Measurements from ENCODE around the gene RNU5D-1.
"Not testable (repeated sequence)": the region's sequence is repeated elsewhere in the genome, so short reads cannot be mapped to it uniquely, and the experiment has no call there.

The RNU5D-1 gene

DNA sequence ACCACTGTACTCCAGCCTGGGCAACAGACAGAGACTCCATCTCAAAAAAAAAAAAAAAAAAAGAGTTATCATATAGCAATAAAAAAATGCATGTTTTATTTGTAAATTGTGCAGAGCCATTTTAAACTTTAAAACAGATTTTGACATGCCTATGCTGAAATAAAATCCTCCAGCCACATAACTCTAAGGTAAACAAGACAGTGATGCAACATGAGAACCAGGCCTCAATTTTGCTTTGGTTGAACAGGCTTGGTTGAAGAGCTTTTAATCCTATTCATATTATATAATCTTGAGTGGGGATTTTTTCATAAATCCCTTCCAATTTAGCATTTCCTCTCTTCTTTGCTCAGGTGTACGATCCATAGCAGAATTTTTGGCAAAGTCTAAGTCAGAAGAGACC is 30.4 kb downstream of the RNU5D-1 start:
- no peak for DNase-seq (ENCODE audit: low read depth in 2 of 2, low spot score in 1 of 2)

DNA sequence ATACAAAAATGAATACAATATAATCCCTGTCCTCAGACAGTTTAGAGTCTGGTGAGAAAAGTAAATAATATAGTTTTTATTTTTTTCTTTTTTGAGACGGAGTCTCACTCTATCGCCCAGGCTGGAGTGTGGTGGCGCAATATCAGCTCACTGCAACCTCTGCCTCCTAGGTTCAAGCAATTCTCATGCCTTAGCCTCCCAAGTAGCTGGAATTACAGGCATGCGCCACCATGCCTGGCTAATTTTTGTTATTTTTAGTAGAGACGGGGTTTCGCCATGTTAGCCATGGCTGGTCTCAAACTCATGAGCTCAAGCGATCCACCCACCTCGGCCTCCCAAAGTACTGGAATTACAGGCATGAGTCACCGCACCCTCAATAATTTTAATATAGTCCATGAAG is 31.6 kb downstream of the RNU5D-1 start:
- not testable (repeated sequence) for DNase-seq (ENCODE audit: low read depth in 2 of 2, low spot score in 1 of 2)

DNA sequence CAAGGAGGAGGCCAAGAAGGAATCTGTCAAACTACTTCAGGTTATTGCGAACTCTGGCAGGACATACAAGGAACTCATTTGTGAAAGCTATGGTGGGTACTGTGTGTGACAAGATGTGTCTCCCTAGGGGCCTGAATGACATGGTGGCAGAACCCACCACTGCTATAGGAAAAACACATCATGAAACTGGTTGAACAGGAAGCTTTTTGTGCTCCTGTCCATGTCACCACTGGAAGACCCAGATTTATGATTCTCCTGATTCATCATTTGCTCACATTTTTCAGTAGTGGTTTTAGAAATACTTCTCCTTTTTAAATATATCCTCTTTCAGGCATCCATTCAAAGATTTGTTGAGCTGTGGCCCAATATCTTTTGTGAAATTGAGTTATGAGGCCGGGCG is 32.8 kb downstream of the RNU5D-1 start:
- no peak for DNase-seq (ENCODE audit: low read depth in 2 of 2, low spot score in 1 of 2)

DNA sequence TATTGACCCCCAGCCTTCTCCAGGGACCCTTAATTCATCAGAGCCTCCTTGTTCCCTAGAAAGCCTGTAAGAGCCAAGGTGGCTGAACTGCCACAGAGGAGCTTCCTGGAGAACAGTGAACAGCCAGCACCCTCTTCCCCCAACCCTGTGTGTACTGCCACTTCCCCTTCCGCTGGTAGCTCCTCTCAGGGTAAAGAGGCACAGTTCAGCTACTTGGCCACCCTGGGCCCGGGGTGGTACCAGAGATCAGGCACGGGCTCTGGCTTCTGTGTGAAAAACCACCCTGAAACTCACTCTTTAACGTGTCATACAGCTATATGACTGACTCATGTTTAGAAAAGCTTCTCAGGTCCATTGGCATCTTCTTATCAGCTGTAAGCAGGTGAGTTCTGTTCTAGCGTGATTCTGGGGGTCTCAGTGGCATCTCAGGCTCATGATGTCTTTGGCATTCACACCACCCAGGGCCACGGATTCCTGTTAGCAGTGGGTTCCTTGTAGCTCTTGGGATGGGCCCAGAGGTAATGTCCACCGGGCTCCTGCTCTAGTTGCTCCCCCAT is 34.1 kb downstream of the RNU5D-1 start:
- no peak for DNase-seq (ENCODE audit: low read depth in 2 of 2, low spot score in 1 of 2)

DNA sequence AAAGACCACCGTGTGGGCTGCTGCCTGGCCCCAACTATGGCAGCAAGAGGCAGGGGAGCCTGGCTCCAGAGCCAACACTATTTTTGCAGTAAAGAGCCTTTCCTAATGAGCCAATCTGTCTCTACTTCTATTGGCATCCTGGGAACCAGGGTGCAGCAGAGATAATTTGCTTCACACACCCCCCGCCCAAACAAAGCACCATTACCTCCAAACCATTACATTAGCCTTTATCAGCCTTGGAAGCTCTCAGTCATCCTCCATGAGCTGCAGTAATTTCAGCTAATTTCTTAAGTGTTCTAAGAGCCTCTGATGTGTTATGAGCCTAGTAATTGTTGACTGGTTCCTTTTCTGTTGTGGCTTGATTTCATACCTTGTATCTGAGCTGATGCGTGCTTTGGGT is 34.9 kb downstream of the RNU5D-1 start:
- no peak for DNase-seq (ENCODE audit: low read depth in 2 of 2, low spot score in 1 of 2)

DNA sequence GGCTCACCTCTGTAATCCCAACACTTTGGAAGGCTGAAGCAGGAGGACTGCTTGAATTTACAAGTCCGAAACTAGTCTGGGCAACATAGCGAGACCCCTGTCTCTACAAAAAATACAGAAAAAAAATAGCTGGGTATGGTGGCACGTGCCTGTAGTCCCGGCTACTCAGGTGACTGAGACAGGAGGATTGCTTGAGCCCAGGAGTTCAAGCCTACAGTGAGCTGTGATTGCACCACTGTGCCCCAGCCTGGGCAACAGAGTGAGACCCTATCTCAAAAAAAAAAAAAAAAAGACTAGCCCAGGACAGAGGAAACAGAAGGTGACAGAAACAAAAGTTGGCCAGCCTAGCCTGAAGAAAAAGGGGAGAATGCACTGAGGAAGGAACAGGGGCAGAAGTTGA is 35.3 kb downstream of the RNU5D-1 start:
- no peak for DNase-seq (ENCODE audit: low read depth in 2 of 2, low spot score in 1 of 2)

DNA sequence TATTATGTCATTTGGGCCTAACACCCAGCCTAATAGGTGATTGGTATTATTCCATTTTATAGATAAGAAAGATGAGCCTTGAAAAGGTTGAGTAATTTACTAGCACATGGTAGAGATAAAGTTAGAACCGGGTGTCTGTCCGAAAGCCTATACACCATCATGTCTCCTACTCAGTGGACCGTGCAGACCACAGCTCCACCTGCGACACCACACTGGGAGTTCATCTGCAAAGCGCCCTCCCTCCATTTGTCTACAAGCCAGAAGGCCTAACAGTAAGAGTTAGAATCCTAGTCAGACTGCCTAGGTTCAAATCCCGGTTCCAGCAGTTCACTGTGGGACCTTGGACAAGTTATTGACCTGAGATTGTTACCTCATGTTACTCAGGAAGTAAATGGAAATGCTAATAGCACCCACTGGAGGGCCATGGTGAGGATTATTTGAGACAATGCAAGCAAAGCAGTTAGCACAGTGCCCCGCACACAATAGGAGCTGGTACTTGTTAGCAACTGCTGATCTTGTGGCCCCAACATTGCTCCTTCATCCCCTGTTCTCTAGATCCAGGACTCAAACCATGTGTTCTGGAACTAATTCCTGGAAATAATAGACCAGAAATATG is 36.0 kb downstream of the RNU5D-1 start:
- DNase-seq (ENCODE audit: low read depth in 2 of 2, low spot score in 1 of 2) = no peak

DNA sequence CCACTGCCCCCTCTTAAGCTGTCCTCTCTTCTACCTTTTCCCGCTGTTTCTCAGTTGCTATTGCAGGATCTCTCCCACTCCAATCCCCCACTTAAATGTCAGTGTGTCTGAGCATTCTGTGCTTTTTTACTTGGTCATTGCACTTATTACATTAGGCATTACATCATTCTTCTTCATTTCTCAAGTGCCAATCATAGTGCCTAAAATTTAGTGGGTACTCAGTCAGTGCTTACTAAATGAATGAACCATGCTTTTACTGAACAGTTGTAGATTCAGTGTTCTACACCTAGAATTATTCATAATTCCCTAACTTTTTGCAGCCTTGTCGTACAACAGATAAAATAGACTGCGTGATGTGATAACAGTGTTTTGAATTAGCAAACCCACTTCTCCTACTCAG is 37.1 kb downstream of the RNU5D-1 start:
- DNase-seq (ENCODE audit: low read depth in 2 of 2, low spot score in 1 of 2) = no peak

DNA sequence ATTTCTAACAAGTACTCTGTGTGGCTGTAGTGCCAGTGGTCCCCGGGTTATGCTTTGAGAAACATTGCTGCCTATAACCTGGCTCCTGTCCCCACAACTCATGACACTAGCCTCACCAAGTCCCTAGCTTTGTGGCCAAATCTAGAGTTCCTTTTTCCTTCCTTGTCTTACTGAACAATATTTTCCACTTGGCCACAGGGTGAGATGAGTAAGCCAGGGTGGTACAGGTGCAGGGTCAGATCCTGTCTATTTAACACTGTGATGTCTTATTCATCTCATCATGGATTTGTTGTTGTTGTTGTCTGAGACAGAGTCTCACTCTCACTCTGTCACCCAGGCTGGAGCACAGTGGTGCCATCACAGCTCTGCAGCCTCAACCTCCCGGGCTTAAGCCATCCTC is 37.8 kb downstream of the RNU5D-1 start:
- DNase-seq (ENCODE audit: low read depth in 2 of 2, low spot score in 1 of 2) = no peak

DNA sequence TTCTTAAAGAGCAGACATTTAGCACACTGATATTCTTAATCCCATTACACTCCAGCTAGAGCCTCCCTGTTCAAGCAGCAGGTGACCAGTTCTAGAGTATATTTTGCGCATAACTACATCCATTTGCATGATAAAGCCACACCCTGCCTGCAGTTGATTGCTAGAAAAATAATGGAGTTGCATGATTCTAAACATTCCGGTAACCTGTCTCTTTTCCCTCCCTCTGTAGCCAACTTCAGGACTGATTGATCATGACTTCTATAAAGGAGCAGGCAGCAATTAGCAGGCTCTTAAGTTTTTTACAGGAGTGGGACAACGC is 41.6 kb downstream of the RNU5D-1 start:
- no peak for DNase-seq (ENCODE audit: low read depth in 2 of 2, low spot score in 1 of 2)

DNA sequence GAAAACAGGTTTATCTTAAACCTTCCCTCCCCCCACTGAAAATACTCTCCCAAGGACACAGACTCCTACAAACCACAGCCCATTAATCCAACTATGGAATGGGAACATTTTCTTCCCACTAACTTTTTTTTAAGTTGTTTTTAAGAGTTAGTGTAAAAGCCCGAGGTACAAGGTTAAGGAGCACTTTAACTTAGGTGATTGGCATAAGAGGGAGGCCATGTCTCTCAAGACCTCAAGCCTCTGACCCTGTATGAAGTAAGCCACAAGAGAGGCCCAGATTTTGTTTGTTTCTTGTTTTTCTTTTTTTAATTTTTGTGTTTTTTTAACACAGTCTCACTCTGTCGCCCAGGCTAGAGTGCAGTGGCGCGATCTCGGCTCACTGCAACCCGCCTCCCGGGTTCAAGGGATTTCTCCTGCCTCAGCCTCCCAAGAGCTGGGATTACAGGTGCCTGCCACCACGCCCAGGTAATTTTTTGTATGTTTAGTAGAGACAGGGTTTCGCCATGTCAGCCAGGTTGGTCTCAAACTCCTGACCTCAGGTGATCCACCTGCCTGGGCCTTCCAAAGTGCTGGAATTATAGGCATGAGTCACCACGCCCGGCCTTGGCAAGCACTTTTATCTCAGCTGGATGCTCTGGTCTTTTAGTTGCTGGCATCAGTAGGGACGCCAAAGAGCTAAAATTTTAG is 42.1 kb downstream of the RNU5D-1 start:
- no peak for DNase-seq (ENCODE audit: low read depth in 2 of 2, low spot score in 1 of 2)

DNA sequence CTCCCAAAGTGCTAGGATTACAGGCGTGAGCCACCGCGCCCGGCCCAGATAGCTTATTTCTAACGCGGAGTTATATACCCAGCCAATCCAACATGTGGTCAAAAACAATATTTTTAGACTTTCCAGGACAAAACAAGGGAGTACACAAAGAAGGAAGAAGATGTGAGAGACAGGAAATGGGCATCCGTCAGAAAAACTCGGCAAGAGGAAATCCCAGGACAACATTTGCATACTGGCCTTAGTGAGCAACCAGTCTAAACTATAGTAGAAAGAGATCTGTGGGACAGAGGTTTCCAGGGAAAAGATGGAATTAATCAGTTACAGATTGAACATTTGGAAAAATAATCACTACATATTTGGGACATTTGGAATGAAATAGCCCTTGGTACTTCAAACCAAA is 45.1 kb downstream of the RNU5D-1 start:
- DNase-seq (ENCODE audit: low read depth in 2 of 2, low spot score in 1 of 2) = no peak

DNA sequence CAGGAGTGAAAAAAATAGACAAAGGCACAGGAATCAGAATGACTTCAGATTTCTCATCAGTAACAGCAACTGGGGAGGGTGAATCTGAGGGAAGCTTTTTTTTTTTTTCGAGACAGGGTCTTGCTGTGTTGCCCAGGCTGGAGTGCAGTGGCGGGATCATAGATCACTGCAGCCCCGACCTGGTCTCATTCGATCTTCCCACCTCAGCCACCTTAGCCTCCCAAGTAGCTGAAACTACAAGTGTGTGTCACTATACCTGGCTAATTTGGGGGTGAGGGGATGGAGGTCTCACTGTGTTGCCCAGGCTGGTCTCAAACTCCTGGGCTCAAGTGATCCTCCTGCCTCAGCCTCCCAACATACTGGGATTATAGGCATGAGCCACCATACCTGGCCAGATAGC is 45.8 kb downstream of the RNU5D-1 start:
- DNase-seq (ENCODE audit: low read depth in 2 of 2, low spot score in 1 of 2) = no peak

DNA sequence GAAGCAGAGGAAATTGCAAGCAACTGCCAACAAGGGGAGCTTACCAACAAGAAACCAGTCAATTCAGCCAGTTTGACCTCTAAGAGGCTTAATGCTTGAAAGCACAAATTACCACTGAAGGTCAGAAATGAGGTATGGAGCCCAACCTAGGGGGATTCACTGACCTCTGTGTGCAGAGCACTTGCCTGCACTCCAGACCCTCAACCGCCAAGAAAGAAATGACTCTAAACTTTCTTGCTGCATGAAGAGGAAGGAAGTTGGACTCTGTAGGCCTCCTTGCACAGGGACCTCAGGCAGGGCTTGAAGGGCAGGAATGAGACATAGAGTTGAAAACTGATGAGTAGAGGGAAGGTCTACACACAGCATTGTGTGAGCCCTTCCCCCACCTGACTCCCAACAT is 46.4 kb downstream of the RNU5D-1 start:
- no peak for DNase-seq (ENCODE audit: low read depth in 2 of 2, low spot score in 1 of 2)

DNA sequence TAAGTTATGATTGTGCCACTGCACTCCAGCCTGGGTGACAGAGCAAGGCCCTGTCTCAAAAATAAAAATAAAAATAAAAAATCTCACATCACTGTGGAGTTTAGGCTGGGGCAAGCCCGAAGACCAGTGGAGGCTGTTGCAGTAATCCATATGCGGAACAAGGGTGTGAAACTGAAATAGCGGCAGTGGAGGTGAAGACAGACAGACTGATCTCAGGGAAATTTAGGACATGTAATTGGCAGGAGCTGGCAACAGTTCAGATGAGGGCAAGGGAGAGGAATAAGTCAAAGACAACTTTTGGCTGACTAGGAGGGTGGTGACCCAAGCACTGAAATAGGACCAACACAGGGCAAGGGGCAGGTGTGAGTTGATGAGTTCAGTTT is 48.1 kb downstream of the RNU5D-1 start:
- DNase-seq (ENCODE audit: low read depth in 2 of 2, low spot score in 1 of 2) = no peak

DNA sequence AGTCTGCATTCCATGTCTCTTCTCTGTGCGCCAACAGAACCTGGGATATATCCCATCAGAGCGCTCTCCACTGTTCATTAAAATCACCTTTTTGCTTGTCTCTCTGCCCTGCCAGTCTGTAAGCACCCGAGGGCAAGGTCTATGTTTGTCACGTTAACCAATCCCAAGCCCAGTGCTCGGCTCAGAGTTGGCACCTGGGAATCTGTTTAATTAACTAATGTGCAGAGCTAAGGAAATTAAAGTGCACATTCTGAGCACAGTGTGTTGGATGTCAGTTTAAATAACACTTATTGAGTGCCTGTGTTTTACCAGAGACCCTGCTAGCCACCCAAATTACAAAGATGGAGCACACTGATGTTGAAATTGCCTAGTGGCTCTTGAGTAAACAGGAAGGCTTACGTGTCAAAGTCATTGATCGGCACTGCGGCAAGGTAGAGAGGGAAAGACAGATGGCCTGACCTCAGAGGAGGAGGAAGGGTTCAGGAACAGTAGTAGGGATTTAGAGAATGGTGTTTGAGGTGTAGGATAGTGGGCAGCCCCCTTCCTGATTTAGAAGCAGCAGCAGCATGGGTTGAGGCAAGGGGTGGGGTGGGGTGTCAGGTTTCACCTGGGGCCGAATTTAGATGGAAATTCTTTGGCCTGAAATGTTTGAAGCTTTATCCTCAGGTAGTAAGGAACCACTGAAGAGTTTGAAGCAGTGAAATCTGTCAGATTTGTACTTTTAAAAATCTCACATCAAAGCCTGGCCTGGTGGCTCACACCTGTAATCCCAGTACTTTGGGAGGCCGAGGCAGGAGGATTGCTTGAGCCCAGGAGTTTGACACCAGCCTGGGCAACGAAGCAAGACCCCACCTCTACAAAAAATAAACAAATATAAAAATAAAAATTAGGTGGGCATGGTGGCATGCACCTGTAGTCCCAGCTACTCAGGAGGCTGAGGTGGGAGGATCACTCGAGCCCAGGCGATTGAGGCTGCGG is 48.8 kb downstream of the RNU5D-1 start:
- no peak for DNase-seq (ENCODE audit: low read depth in 2 of 2, low spot score in 1 of 2)
